ENCODE results near the gene TENM4. TPM values are rescaled to one million over a fixed set of nuclear protein-coding genes. Genes with fewer than 3 reads are reported as not detected.

Gene TENM4
- total and polyA plus RNA-seq, 10 of the 15 experiments (the other 5 are each of a cell fraction or from before 2014, with no cell fraction given): 0.03 to 0.12 (median 0.06) TPM; not detected in 7

DNA sequence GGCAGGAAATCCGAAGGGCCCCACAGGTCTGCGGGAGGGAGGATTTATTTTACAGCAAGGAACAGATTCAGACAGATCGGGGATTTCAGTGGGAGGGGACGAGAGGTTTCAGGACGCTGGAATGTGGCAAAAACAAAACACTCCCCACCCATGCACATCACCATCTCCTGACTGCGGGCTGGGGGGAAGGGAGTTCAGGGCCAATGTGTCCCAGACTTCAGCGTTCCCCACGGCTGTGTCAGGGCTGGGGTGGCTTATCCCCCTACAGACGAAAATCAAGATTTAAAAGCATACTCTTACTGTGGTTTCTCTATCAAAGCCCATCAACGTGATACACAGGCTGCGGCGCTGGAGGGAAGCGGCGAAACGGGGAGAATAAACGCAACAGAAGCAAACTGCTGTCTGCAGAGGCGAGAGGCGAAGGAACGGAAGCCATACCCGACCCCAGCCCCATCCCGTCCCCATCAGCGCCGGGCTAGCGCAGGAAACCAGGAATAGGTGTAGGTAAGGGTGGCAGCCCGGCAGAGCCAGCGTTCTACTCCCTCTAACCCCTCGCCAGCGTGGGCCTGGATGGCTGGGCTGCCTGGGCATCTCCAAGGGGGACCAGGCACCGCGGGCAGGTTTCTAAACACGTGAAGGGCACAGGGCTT, 2.7 kb downstream of the TENM4 start (continued):
- no peak for TF ChIP-seq E2F8 (IDR thresholded peaks at IDR 0.05; ENCODE audit: low read depth, partially characterized antibody)
- TF ChIP-seq, protein P1, sequence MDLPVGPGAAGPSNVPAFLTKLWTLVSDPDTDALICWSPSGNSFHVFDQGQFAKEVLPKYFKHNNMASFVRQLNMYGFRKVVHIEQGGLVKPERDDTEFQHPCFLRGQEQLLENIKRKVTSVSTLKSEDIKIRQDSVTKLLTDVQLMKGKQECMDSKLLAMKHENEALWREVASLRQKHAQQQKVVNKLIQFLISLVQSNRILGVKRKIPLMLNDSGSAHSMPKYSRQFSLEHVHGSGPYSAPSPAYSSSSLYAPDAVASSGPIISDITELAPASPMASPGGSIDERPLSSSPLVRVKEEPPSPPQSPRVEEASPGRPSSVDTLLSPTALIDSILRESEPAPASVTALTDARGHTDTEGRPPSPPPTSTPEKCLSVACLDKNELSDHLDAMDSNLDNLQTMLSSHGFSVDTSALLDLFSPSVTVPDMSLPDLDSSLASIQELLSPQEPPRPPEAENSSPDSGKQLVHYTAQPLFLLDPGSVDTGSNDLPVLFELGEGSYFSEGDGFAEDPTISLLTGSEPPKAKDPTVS (IDR thresholded peaks at IDR 0.05; ENCODE audit: low read depth, low read length): no peak
- no peak for TF ChIP-seq ESRRA (IDR thresholded peaks at IDR 0.05; ENCODE audit: low read length)

GRCh38 chr11:79437278-79437980, 3.4 kb downstream of the TENM4 start:
- Histone ChIP-seq H3K36me3 (ENCODE audit: control insufficient read depth in 2 of 2, insufficient read depth in 2 of 2, low read length in 1 of 2) (no peaks in the 10 kb centered on the region), H3K9me3 (replicated peaks; ENCODE audit: control insufficient read depth, insufficient read depth, low read length) (no peaks in the 10 kb centered on the region), H3K4me1 (ENCODE audit: control insufficient read depth, insufficient read depth, low read length) (peaks cover 3% of the 10 kb centered on the region; the same call in 1 of the 2 replicates), H3K79me2 (ENCODE audit: control insufficient read depth, insufficient read depth, low read length) (no peaks in the 10 kb centered on the region), H3K27me3 (replicated peaks in 1 of 2; ENCODE audit: control insufficient read depth in 2 of 2, insufficient read depth in 2 of 2, low read length in 1 of 2) (peaks cover 28 to 42% of the 10 kb centered on the region in 2 experiments), H3K9ac (ENCODE audit: control insufficient read depth, insufficient read depth, low read length) (no peak overlapping the region), H3K4me3 (no peak overlapping the region), H3K27ac (ENCODE audit: control insufficient read depth, insufficient read depth) (no peak overlapping the region), H2AFZ (ENCODE audit: control insufficient read depth, low read depth, low read length) (no peak overlapping the region), H4K20me1 (ENCODE audit: control insufficient read depth, insufficient read depth) (no peaks in the 10 kb centered on the region; the same call in 1 of the 2 replicates), H3K4me2 (ENCODE audit: control insufficient read depth, insufficient read depth) (no peak overlapping the region)
- WGBS (ENCODE audit: insufficient coverage, insufficient replicate concordance, low lambda C conversion rate, missing lambda C conversion rate): 3% methylated on average over 49 of the region's 74 CpGs
- peak; percentile 7; the same call in 1 of the 3 replicates for ATAC-seq
- DNase-seq (ENCODE audit: low read depth, low spot score): no peak
- TF ChIP-seq DPF2 (IDR thresholded peaks at IDR 0.05) (no peak), BMI1 (IDR thresholded peaks at IDR 0.05; ENCODE audit: borderline replicate concordance) (0 out of 2 replicates have a peak, but pooled peaks have one; percentile 4)
- in situ Hi-C loops (cut with MboI) (no loop called here), intact Hi-C loops (cut with micrococcal nuclease; ENCODE audit: unreplicated experiment) (no loop called here)
- FAIRE-seq: no peak
- BruUV-seq (replicated peaks): no TSS peak
- ChIA-PET POLR2A (no interaction called here), SMC1A (ENCODE audit: uncharacterized antibody, unreplicated experiment) (no interaction called here), CTCF (no interaction called here), RAD21 (ENCODE audit: unreplicated experiment) (no interaction called here)
